Measurements from ENCODE around the gene KIT.

DNA sequence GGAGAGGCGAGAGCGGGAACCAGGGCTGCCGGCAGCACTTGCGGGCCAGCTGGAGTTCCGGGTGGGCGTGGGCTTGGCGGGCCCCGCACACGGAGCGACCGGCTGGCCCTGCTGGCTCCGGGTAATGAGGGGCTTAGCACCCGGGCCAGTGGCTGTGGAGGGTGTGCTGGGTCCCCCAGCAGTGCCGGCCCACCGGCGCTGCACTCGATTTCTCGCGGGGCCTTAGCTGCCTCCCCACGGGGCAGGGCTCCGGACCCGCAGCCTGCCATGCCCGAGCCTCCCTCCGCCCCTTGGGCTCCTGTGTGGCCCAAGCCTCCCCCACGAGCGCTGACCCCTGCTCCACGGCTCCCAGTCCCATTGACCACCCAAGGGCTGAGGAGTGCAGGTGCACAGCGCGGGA lies 25.2 kb upstream of the KIT start:
- TF ChIP-seq, protein P1, sequence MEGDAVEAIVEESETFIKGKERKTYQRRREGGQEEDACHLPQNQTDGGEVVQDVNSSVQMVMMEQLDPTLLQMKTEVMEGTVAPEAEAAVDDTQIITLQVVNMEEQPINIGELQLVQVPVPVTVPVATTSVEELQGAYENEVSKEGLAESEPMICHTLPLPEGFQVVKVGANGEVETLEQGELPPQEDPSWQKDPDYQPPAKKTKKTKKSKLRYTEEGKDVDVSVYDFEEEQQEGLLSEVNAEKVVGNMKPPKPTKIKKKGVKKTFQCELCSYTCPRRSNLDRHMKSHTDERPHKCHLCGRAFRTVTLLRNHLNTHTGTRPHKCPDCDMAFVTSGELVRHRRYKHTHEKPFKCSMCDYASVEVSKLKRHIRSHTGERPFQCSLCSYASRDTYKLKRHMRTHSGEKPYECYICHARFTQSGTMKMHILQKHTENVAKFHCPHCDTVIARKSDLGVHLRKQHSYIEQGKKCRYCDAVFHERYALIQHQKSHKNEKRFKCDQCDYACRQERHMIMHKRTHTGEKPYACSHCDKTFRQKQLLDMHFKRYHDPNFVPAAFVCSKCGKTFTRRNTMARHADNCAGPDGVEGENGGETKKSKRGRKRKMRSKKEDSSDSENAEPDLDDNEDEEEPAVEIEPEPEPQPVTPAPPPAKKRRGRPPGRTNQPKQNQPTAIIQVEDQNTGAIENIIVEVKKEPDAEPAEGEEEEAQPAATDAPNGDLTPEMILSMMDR (conservative IDR thresholded peaks at IDR 0.05; ENCODE audit: low read depth, low read length): no peak
- TF ChIP-seq CEBPB (IDR thresholded peaks at IDR 0.05; ENCODE audit: low read depth, low read length) (no peak), MXI1 (IDR thresholded peaks at IDR 0.05; ENCODE audit: borderline replicate concordance, low read depth, low read length) (no peak), POLR2A (IDR thresholded peaks at IDR 0.05; ENCODE audit: low read depth, low read length) (no peak), SMC3 (IDR thresholded peaks at IDR 0.05; ENCODE audit: low read depth, low read length) (no peak), RAD21 (IDR thresholded peaks at IDR 0.05; ENCODE audit: low read length) (no peak)
- TF ChIP-seq, protein P2, sequence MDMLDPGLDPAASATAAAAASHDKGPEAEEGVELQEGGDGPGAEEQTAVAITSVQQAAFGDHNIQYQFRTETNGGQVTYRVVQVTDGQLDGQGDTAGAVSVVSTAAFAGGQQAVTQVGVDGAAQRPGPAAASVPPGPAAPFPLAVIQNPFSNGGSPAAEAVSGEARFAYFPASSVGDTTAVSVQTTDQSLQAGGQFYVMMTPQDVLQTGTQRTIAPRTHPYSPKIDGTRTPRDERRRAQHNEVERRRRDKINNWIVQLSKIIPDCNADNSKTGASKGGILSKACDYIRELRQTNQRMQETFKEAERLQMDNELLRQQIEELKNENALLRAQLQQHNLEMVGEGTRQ (IDR thresholded peaks at IDR 0.05; ENCODE audit: low read depth, low read length): no peak

All from IMR-90 (cell line).